ELF-1 (cell line): ENCODE results near the gene THADA.

Source experiments
- DNase-seq: peaks from one replicate; pipeline ENCODE4 v3.0.0-alpha.2; 2016; ENCODE audit warnings: low read depth, low spot score

The THADA gene

DNA sequence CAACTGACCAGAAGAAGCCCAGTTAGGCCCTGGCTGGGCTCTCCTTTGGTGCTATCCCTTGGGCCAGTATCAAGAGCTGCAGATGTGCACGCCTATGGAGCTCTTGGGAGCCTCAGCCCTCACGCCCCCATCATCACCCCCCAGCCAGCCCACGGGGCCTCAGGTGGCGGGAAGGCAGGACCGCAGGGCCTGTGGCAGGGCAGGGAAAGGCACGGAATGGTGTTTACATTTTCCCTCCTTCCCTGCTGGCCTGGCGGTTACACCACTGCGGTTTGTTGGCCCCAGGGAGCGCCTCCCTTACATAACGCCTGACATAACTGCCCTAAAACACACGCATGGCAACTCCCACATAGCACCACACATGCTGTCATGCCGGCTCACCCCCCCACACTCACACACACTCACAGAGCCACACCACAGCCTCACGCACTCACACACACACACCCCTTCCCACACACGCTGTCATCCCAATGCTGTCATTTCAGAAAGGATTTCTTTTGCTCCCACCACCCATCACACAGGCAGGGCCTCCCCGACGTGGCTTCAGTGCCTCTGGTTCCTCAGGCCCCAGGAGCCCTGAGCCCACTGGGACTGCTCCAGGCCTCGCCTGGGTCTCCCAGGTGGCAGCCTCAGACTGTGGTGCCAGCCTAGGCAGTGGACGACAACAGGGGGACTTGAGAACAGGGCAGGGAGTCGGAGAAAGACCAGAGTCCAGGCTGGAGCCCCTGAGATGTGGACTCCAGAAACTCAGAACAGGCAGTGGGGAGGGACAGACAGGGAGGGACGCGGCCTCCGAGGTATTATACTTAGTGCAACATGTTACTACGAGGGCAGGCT lies 385.2 kb downstream of the THADA start:
- DNase-seq: no peak

DNA sequence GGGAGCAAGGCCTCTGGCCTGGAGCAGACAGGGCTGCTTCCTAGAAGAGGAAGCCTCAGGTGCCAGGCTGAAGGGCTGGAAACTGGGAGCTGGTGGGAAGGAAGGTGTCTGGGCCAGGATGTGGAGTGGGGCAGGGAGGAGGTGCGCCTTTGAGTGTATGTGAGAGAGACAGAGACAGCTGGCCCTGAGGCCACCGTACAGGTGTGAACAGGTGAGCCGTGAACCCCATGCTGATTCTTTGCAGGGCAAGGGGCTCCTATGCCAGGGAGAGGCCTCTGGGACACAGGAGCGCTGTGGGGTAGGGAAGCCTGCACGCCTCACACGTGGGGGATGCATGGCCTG lies 385.7 kb downstream of the THADA start:
- DNase-seq: no peak

DNA sequence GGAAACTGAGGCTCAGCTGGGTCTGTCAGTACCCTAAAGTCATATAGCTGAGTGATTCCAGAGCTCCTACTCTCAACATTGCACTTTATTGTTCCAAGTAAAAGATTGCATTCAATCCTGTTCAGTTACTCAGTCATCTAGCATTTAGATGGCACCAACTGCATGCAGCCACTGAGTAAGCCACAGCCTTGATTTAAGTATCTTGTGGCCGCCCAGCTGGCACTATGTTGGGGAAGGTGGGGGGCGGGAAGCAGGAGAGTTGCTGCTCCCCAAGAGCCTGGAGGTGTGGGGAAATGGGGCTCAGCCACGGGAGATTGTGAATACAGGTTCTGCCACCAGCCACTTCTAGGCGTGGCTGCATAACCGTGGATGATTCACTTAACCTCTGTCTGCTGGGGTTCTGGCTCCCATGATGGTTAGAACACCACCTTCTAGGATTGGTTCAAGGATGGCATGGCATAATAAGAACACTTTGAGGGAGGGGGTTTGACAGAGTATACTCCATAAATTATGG lies 386.6 kb downstream of the THADA start:
- DNase-seq: no peak

DNA sequence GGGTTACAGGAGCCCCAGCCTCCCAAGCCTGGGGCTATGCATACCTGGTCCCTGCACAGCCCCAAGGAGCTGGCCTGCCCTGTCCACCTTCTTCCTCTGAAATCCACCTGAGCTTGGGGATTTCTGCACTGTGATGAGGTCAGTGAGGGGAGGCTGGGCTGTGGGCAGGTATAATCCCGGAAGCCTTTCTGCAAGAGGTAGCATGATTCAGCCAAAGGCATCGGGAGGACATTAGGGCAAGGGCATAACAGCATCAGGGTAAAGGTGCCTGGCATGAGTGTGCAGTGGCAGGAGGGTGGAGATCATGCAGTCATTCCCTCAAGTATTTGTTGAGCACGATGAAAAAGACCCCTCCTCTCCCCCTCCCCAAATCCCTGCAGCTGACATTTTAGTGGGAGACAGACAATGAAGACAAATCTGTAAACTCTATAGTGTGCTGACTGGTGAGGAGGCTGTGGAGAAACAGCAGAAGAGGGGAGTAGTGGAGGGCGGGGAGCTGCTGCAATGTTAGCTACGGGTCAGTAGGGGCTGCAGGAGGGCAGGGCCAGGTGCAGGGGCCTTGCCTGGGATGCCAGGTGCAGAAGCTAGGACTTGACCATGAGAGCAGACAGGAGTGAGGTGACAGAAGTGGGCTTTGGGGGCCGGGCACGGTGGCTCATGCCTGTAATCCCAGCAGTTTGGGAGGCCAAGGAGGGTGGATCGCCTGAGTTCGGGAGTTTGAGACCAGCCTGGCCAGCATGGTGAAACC lies 388.1 kb downstream of the THADA start:
- no peak for DNase-seq

DNA sequence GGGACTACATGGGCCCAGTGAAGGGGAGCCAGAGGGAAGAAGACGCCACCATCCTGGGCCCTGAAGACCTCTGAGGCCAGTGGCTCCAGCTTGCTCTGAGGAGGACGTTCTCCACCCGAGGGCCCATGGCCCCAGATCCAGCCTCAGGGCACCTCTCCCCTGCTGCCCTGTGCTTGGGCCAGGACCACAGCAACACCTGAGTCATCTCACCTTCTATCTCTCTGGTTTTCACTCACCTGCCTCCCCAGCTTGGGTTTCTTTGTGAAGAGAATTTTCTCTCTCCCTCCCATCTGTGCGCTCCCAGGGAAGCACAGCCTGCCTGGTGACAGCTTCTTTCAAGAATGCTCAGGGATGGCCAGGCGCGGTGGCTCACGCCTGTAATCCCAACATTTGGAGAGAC lies 389.2 kb downstream of the THADA start:
- no peak for DNase-seq

GRCh38 chr2:43203373-43203772 lies 392.5 kb downstream of the THADA start:
- DNase-seq: no peak

- no peak for DNase-seq
Measured at GRCh38 chr2:43202289-43202688, 393.5 kb downstream of the THADA start.

DNA sequence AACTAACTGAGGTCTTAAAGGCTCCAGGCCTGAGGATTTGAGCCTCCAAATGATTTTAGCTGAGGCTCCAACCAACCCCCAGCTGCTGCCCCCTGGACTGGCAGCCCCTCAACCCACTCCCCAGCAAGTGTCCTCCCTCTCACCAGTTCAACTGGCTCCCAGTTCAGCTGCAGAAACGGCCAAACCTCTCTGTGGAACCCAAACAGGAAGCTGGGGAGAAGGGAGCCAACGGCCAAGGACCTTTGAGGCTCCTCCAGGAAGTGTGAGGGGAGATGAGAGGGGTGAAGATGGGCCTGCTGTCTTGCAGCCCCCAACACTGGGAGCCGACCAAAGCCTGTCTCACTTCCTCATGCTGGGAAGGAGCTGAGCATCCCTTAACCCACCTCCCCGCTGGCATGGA lies 394.3 kb downstream of the THADA start:
- DNase-seq: no peak

GRCh38 chr2:43201016-43201415 lies 394.8 kb downstream of the THADA start:
- DNase-seq: no peak

DNA sequence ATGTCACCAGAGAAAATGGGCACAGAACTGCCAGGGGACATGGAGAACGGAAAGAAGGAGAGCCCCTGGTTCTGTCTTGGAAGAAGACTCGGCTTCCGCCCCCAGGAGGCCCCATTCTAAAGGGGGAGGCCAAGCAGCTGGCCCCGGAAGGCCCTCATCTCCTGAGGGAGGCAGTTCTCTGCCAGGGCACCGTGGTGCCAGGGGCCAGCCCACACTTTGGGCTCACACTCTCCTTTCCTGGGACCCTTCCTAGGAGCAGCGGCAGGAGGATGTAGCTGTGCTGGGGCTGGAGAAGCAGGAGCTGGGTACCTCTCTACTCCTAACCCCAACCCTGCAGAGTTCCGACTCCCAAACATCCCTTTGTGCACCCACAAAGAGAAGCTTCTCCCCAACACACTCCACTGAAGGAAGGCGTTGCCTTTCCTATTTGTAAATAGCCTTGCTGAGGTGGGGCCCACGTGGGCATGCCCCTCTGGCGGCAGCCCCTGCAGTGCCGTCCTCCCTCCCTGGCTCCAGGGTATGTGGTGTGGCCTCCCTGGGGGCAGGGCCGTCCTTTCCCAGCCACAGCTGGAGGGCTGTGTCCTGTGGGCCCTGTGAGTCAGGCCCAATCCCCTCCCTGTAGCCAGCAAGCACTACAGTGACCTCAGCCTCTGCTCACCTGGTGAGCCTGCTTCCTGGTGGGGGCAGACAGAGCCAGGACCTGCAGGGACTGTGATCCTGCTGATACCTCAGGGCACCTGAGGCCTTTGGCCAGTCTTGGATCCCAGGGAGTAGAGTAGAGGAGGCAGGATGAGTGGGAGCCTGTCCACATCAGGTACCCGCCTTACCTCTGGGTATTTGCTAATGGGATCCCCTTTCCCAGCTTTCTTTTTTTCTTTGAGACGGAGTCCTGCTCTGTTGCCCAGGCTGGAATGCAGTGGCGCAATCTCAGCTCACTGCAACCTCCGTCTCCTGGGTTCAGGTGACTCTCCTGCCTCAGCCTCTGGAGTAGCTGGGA lies 396.0 kb downstream of the THADA start:
- peak; percentile 83 for DNase-seq

GRCh38 chr2:43198263-43198662 lies 397.6 kb downstream of the THADA start:
- no peak for DNase-seq

GRCh38 chr2:43197588-43197896 lies 398.3 kb downstream of the THADA start:
- DNase-seq: no peak

- DNase-seq: no peak
Measured at GRCh38 chr2:43196768-43197587, 398.9 kb downstream of the THADA start.

GRCh38 chr2:43194121-43194869 lies 401.5 kb downstream of the THADA start:
- DNase-seq: no peak

DNA sequence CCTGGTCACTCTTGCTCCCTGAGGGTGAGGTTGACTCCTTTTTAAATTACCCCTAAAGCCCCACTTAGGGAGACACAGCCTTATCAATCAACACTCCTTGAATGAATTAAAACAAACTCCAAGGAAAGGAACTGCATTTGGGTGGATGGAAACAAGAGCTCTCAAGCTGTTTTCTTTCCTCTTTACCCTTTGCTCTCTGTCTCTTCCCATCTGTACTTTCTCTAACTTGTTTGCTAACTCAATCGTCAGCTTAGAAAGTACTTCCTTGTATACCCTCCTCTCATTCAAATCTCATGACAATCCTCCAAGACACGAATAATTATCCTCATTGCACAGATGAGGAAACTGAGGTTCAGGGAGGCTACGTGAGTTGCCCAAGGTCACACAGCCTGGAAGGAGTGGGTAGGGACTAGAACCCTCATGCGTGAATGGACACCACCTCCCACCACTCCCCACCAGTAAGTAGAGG lies 402.2 kb downstream of the THADA start:
- DNase-seq: no peak

- DNase-seq: no peak
Measured at GRCh38 chr2:43192744-43193651, 402.8 kb downstream of the THADA start.

DNA sequence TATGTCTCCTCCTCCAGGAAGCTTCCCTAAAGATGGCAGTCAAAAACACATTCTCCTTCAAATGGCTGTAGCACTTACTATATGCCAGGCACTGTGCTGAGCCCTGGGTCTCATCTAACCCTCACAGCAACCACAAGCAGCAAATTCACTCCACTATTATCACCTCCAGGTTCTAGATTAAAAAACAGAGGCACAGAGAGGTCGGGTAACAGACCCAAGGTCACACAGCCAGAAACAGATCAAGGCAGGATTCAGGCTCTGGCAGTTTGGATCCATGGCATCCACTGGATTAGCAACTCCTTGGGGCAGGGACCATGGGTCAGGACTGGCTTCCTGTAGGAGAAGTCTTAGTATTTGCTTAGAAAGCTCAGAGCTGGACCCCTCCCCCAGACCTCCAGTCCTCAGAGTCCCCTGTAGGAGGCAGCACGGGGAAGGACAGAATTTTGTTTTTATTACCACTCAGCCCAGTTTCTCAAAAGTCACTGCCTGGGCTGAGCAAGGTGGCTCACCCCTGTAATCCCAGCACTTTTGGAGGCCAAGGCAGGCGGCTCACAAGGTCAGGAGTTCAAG lies 403.8 kb downstream of the THADA start:
- peak; percentile 77 for DNase-seq

- DNase-seq: no peak
Measured at GRCh38 chr2:43190311-43191052, 405.4 kb downstream of the THADA start.
